Measurements from ENCODE around the gene ACTRT2. TPM values are rescaled to one million over a fixed set of nuclear protein-coding genes. Genes with fewer than 3 reads are reported as not detected.

Gene ACTRT2
- total RNA-seq, 1 experiment from 2014 or later: not detected

GRCh38 chr1:3067301-3067670, 46.0 kb downstream of the ACTRT2 start:
- Histone ChIP-seq H3K4me2 (ENCODE audit: low read length) (no peak overlapping the region), H2AFZ (ENCODE audit: low read length) (no peak overlapping the region), H3K4me3 (ENCODE audit: low read length) (no peak overlapping the region), H3K36me3 (ENCODE audit: low read depth, low read length) (no peaks in the 10 kb centered on the region), H3K27ac (ENCODE audit: low read length) (no peak overlapping the region), H3K79me2 (ENCODE audit: low read length) (no peaks in the 10 kb centered on the region), H3K9ac (ENCODE audit: low read length) (no peak overlapping the region), H3K9me3 (ENCODE audit: low read length) (no peaks in the 10 kb centered on the region), H3K9me2 (replicated peaks; ENCODE audit: low read length) (no peaks in the 10 kb centered on the region), H4K20me1 (ENCODE audit: low read length) (no peaks in the 10 kb centered on the region), H3K4me1 (ENCODE audit: insufficient read depth, low read length) (peaks cover 3% of the 10 kb centered on the region; the same call in 1 of the 2 replicates), H3K27me3 (ENCODE audit: low read length) (peaks cover 87% of the 10 kb centered on the region), H3F3A (ENCODE audit: low read length, unreplicated experiment) (no peaks in the 10 kb centered on the region)
- ATAC-seq (no peak), DNase-seq (no peak)
- ChIA-PET CTCF (no interaction called here), POLR2A (ENCODE audit: unreplicated experiment) (no interaction called here)
- no TSS peak for BruUV-seq (replicated peaks)
- no peak for TF ChIP-seq CTCF (conservative IDR thresholded peaks at IDR 0.05; ENCODE audit: low read depth, low read length)
- no peak for TF ChIP-seq EZH2phosphoT487 (IDR thresholded peaks at IDR 0.05; ENCODE audit: borderline replicate concordance, low read length)
- TF ChIP-seq EZH2 (IDR thresholded peaks at IDR 0.05; ENCODE audit: low read length, unreplicated experiment): no peak
- intact Hi-C loops (cut with micrococcal nuclease): loop anchor here (5.0 kb wide), 1 partner anchor 345 kb away; no protein-coding TSS in a partner anchor

- Histone ChIP-seq H3K9me2 (replicated peaks; ENCODE audit: low read length) (no peaks in the 10 kb centered on the region), H3K9ac (ENCODE audit: low read length) (no peak overlapping the region), H3K9me3 (ENCODE audit: low read length) (no peaks in the 10 kb centered on the region), H3K79me2 (ENCODE audit: low read length) (no peaks in the 10 kb centered on the region), H2AFZ (ENCODE audit: low read length) (no peak overlapping the region), H3K4me1 (ENCODE audit: insufficient read depth, low read length) (peaks cover 3% of the 10 kb centered on the region; the same call in 1 of the 2 replicates), H3K27ac (ENCODE audit: low read length) (no peak overlapping the region), H3K27me3 (ENCODE audit: low read length) (peaks cover 88% of the 10 kb centered on the region), H3K4me3 (ENCODE audit: low read length) (no peak overlapping the region), H3F3A (ENCODE audit: low read length, unreplicated experiment) (no peaks in the 10 kb centered on the region), H3K36me3 (ENCODE audit: low read depth, low read length) (no peaks in the 10 kb centered on the region), H4K20me1 (ENCODE audit: low read length) (no peaks in the 10 kb centered on the region), H3K4me2 (ENCODE audit: low read length) (no peak overlapping the region)
- ChIA-PET POLR2A (ENCODE audit: unreplicated experiment) (no interaction called here), CTCF (no interaction called here)
- intact Hi-C loops (cut with micrococcal nuclease): loop anchor here (5.0 kb wide), 1 partner anchor 344 kb away; no protein-coding TSS in a partner anchor
- TF ChIP-seq CTCF (conservative IDR thresholded peaks at IDR 0.05; ENCODE audit: low read depth, low read length): no peak
- no peak for TF ChIP-seq EZH2 (IDR thresholded peaks at IDR 0.05; ENCODE audit: low read length, unreplicated experiment)
- no peak for TF ChIP-seq EZH2phosphoT487 (IDR thresholded peaks at IDR 0.05; ENCODE audit: borderline replicate concordance, low read length)
- no TSS peak for BruUV-seq (replicated peaks)
- no peak for ATAC-seq
- no peak for DNase-seq
Measured at GRCh38 chr1:3067671-3068563, 46.6 kb downstream of the ACTRT2 start.

Data from PC-3 (cell line).